Measurements from ENCODE around the gene PHIP. TPM values are rescaled to one million over a fixed set of nuclear protein-coding genes. Genes with fewer than 3 reads are reported as not detected.
A peak's percentile ranks its signal among the peaks of the same experiment; 100 is the strongest.

Gene PHIP
- total RNA-seq, 4 donors from 2014 or later = 24.9 to 44.2 (median 32.9) TPM

DNA sequence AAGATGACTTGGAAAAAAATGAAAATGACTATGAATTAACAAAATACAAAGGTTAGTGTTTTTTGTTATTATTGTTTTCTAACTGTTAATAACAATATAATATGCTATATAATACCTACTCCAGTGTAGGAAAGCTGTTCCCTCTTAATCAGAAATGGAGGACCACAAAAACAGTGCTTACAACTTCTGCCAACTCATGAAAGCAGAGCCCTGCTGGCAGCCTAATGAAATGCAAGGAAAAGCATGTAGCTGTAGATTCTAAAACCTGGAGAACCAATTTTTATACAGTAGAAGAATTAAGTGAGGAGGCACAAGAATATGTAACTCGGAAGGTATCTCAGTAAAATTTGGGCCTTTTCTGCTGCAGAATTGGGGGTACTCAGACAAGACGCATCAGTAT lies 29.4 kb downstream of the PHIP start:
- no peak for ATAC-seq
- Histone ChIP-seq H3K36me3 (peaks cover 3 to 35% of the 10 kb centered on the region in 2 donors), H3K9me3 (no peaks in the 10 kb centered on the region), H3K4me1 (peaks cover 0 to 5% (median 2%) of the 10 kb centered on the region in 3 donors), H3K27ac (no peak overlapping the region), H3K4me3 (no peak overlapping the region), H3K27me3 (no peaks in the 10 kb centered on the region)
- 94 to 100% methylated on average over 2 of the region's 2 CpGs for WGBS, 2 donors (ENCODE audit: low coverage in 1 of 2)
- no peak for TF ChIP-seq POLR2A (IDR thresholded peaks at IDR 0.05)
- TF ChIP-seq, protein P1, sequence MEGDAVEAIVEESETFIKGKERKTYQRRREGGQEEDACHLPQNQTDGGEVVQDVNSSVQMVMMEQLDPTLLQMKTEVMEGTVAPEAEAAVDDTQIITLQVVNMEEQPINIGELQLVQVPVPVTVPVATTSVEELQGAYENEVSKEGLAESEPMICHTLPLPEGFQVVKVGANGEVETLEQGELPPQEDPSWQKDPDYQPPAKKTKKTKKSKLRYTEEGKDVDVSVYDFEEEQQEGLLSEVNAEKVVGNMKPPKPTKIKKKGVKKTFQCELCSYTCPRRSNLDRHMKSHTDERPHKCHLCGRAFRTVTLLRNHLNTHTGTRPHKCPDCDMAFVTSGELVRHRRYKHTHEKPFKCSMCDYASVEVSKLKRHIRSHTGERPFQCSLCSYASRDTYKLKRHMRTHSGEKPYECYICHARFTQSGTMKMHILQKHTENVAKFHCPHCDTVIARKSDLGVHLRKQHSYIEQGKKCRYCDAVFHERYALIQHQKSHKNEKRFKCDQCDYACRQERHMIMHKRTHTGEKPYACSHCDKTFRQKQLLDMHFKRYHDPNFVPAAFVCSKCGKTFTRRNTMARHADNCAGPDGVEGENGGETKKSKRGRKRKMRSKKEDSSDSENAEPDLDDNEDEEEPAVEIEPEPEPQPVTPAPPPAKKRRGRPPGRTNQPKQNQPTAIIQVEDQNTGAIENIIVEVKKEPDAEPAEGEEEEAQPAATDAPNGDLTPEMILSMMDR (IDR thresholded peaks at IDR 0.05) = peak in 3 of 4 experiments; percentile 17 to 27 (median 20)

DNA sequence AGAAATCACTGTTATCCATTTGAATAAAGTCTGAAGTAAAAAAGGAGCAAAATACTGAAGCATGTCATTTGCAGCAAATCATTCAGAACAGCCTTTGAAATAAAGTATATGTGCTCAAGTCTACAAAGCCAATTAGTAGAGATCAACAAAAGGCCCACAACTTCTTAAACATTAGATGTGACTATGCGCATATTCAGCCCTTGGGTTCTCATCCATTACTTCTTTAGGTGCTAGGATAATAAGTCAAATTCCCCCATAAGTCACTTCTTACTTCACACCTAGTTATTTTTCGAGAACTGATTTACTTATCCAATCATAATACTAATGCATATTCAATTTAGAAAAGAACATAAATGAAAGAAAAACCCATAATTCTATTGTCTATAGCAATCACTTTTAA lies 31.0 kb downstream of the PHIP start:
- peaks cover 0 to 29% of the 10 kb centered on the region in 2 donors for H3K36me3 ChIP-seq
- H3K27ac ChIP-seq = no peak overlapping the region
- TF ChIP-seq POLR2A (IDR thresholded peaks at IDR 0.05) (no peak), EP300 (IDR thresholded peaks at IDR 0.05) (no peak), POLR2AphosphoS5 (IDR thresholded peaks at IDR 0.05) (no peak)
- TF ChIP-seq, protein P1 (IDR thresholded peaks at IDR 0.05) = no peak
- H3K9me3 ChIP-seq = no peaks in the 10 kb centered on the region
- ATAC-seq = no peak
- no peaks in the 10 kb centered on the region for H3K27me3 ChIP-seq
- peaks cover 0 to 20% (median 2%) of the 10 kb centered on the region in 3 donors for H3K4me1 ChIP-seq
- H3K4me3 ChIP-seq = no peak overlapping the region
- 95% methylated on average over 2 of the region's 2 CpGs for WGBS, 2 donors (ENCODE audit: low coverage in 1 of 2)

DNA sequence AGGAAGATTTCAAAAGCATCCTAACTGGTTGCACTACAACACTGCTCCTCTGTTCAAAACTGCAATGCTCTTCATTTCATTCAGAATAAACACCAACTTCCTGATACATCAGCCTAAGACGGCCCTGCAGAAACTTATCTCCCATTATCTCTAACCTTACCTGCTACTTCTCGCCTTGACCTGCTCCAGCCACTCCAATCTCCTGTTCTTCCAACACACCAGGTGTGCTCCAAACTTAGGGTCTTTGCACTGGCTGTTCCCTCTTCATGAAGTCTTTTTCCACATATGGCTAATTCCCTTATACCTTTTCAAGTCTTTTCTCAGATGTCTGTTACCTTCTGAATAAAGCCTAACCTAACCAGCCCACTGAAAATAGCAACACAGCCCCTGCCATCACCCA lies 32.1 kb downstream of the PHIP start:
- Histone ChIP-seq H3K36me3 (peaks cover 0 to 27% of the 10 kb centered on the region in 2 donors), H3K9me3 (no peaks in the 10 kb centered on the region), H3K27ac (no peak overlapping the region), H3K4me1 (peaks cover 0 to 21% (median 2%) of the 10 kb centered on the region in 3 donors), H3K27me3 (no peaks in the 10 kb centered on the region), H3K4me3 (no peak overlapping the region)
- 73 to 79% methylated on average over 2 of the region's 2 CpGs for WGBS, 2 donors (ENCODE audit: low coverage in 1 of 2)
- no peak for ATAC-seq
- no peak for TF ChIP-seq POLR2A (IDR thresholded peaks at IDR 0.05)
- TF ChIP-seq EP300 (IDR thresholded peaks at IDR 0.05) = no peak
- TF ChIP-seq, protein P1 (IDR thresholded peaks at IDR 0.05) = no peak
- TF ChIP-seq POLR2AphosphoS5 (IDR thresholded peaks at IDR 0.05) = no peak

DNA sequence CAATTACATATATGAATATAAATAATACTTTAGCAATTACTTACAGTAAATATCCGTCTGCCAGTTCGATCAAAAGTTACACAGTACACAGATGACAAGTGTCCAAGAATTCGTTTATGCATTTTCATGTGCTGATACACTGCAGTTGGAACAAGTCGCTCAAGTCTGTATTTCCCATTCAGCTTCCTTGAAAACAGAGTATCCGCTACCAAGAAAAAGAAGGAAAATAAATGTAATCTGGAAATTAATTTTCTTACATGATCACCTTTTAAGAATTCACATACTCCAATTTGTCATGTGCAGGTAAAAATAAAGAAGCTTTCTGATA lies 35.3 kb downstream of the PHIP start:
- TF ChIP-seq, protein P1 (IDR thresholded peaks at IDR 0.05) = no peak
- TF ChIP-seq POLR2AphosphoS5 (IDR thresholded peaks at IDR 0.05) (no peak), EP300 (IDR thresholded peaks at IDR 0.05) (no peak), POLR2A (IDR thresholded peaks at IDR 0.05) (no peak)
- Histone ChIP-seq H3K4me1 (peaks cover 0 to 26% (median 2%) of the 10 kb centered on the region in 3 donors), H3K9me3 (no peaks in the 10 kb centered on the region), H3K27me3 (no peaks in the 10 kb centered on the region), H3K27ac (no peak overlapping the region), H3K36me3 (peaks cover 0 to 30% of the 10 kb centered on the region in 2 donors), H3K4me3 (no peak overlapping the region)
- 57 to 72% methylated on average over 5 of the region's 5 CpGs for WGBS, 2 donors (ENCODE audit: low coverage in 1 of 2)
- ATAC-seq = no peak

DNA sequence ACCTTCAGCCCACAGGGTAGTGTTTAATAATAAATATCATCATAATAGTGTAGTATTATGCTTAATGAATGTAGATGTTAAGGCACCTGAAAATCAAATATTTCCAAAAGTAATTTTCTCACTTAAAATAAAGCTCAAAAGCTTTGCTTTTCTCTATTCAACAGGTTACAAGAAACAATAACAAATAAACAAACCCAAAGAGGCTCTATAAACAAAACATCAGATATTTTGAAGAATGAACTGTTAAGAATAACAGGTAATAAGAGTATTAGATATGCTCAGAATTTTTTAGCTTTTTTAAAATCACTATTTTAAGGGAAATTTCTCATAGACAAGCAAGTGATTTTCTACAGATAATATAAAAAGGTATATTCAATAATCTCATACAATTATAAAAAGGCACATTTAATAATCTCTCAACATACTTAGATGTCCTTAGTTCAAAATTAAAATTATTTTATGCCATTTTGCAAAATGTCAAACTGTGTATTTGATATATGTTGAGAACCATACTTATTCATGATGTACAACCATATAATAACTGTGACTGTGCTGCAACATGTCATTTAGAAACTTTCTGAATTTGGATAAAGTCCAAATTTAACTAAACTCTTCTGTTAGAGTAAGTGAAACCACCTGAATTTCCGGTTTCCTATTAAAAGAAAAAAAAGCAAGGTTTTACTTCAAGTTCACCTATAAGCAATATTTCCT lies 35.8 kb downstream of the PHIP start:
- ATAC-seq = no peak
- TF ChIP-seq, protein P1 (IDR thresholded peaks at IDR 0.05) = no peak
- TF ChIP-seq POLR2A (IDR thresholded peaks at IDR 0.05) (no peak), EP300 (IDR thresholded peaks at IDR 0.05) (no peak), POLR2AphosphoS5 (IDR thresholded peaks at IDR 0.05) (no peak)
- 52 to 80% methylated on average over 1 of the region's 1 CpG for WGBS, 2 donors (ENCODE audit: low coverage in 1 of 2)

More for the DNA sequence above, 35.8 kb downstream of the PHIP start:
- Histone ChIP-seq H3K36me3 (peaks cover 0 to 35% of the 10 kb centered on the region in 2 donors), H3K4me1 (peaks cover 0 to 26% (median 2%) of the 10 kb centered on the region in 3 donors), H3K4me3 (no peak overlapping the region), H3K27me3 (no peaks in the 10 kb centered on the region), H3K27ac (no peak overlapping the region), H3K9me3 (no peaks in the 10 kb centered on the region)

All from gastroesophageal sphincter (tissue), 4 donors.